Ovary (tissue), 3 donors: ENCODE measurements around the gene ZNF541.

Experiments
- CTCF ChIP-seq, 3 donors: fragments of 450-650 bp in 2 of 3; fragments of 200-600 bp in 1 of 3; IDR thresholded peaks; one replicate each; pipeline versions ENCODE4 v1.5.1 to v1.8.0; 2016 to 2022; ENCODE audit warnings: antibody characterized with exemption in 3 of 3, mild to moderate bottlenecking in 1 of 3
- EP300 ChIP-seq: sonication (generic); formaldehyde crosslinking; IDR thresholded peaks from one replicate; pipeline ENCODE4 v1.6.1; 2017; ENCODE audit warnings: antibody characterized with exemption
- donor health status: DM: no; HTN: no; CAD: no.

- TF ChIP-seq CTCF (IDR thresholded peaks at IDR 0.05) (no peak), EP300 (no peak)
Measured at GRCh38 chr19:47587295-47587694, 14.3 kb upstream of the ZNF541 start.
